Activated CD8-positive, alpha-beta memory T cell treated with anti-CD3 and anti-CD28 coated beads, Interleukin-2, amount 50 U/mL, for 24 hours (primary cell): Measurements from ENCODE around the gene ZNF469.

Experiments
- DNase-seq: peaks from one replicate; pipeline ENCODE4 v3.0.0-alpha.2; 2020; ENCODE audit errors: extremely low read depth

ZNF469 gene

GRCh38 chr16:88378401-88378800 is 4.4 kb upstream of the ZNF469 start:
- DNase-seq, result no peak

GRCh38 chr16:88378836-88379693 is 3.7 kb upstream of the ZNF469 start:
- DNase-seq, result no peak

- no peak for DNase-seq
Measured at GRCh38 chr16:88379694-88380040, 3.1 kb upstream of the ZNF469 start.

- DNase-seq, result no peak
Measured at GRCh38 chr16:88380099-88380498, 2.7 kb upstream of the ZNF469 start.

- no peak for DNase-seq
Measured at GRCh38 chr16:88380619-88381018, 2.1 kb upstream of the ZNF469 start.

GRCh38 chr16:88381820-88382451 is 823 bp upstream of the ZNF469 start:
- DNase-seq, result no peak

- DNase-seq, result no peak
Measured at GRCh38 chr16:88383401-88384221, 852 bp downstream of the ZNF469 start.

GRCh38 chr16:88384222-88385111 is 1.7 kb downstream of the ZNF469 start:
- no peak for DNase-seq

- DNase-seq, result no peak
Measured at GRCh38 chr16:88385112-88385594, 2.4 kb downstream of the ZNF469 start.

- no peak for DNase-seq
Measured at GRCh38 chr16:88385831-88386815, 3.4 kb downstream of the ZNF469 start.

GRCh38 chr16:88387180-88387765 is 4.5 kb downstream of the ZNF469 start:
- no peak for DNase-seq

GRCh38 chr16:88387941-88388627 is 5.3 kb downstream of the ZNF469 start:
- DNase-seq, result no peak

GRCh38 chr16:88389191-88389590 is 6.4 kb downstream of the ZNF469 start:
- DNase-seq, result no peak

GRCh38 chr16:88389621-88390160 is 6.9 kb downstream of the ZNF469 start:
- DNase-seq, result no peak

- no peak for DNase-seq
Measured at GRCh38 chr16:88390265-88390664, 7.5 kb downstream of the ZNF469 start.

GRCh38 chr16:88390735-88391134 is 8.0 kb downstream of the ZNF469 start:
- DNase-seq, result no peak

- DNase-seq, result no peak
Measured at GRCh38 chr16:88391144-88391850, 8.5 kb downstream of the ZNF469 start.

- DNase-seq, result no peak
Measured at GRCh38 chr16:88392111-88392510, 9.4 kb downstream of the ZNF469 start.
